Hindlimb muscle (tissue), 1 donor: ENCODE results near the gene EFNA5. TPM values are rescaled to one million over a fixed set of nuclear protein-coding genes. Genes with fewer than 3 reads are reported as not detected.
"Not testable (repeated sequence)": the region's sequence is repeated elsewhere in the genome, so short reads cannot be mapped to it uniquely, and the experiment has no call there.

Source experiments
- DNase-seq: peaks from one replicate; pipeline ENCODE4 v3.0.0-alpha.2; 2013
- polyA plus RNA-seq: library from polyadenylated mRNA; unstranded; fragments of 120-200 nt; gene quantifications from one replicate; pipeline ENCODE4 v1.2.1, GENCODE V29; 2013; ENCODE audit not compliant: insufficient read length

Gene EFNA5
- polyA plus RNA-seq, 1 donor, result 4.7 TPM

DNA sequence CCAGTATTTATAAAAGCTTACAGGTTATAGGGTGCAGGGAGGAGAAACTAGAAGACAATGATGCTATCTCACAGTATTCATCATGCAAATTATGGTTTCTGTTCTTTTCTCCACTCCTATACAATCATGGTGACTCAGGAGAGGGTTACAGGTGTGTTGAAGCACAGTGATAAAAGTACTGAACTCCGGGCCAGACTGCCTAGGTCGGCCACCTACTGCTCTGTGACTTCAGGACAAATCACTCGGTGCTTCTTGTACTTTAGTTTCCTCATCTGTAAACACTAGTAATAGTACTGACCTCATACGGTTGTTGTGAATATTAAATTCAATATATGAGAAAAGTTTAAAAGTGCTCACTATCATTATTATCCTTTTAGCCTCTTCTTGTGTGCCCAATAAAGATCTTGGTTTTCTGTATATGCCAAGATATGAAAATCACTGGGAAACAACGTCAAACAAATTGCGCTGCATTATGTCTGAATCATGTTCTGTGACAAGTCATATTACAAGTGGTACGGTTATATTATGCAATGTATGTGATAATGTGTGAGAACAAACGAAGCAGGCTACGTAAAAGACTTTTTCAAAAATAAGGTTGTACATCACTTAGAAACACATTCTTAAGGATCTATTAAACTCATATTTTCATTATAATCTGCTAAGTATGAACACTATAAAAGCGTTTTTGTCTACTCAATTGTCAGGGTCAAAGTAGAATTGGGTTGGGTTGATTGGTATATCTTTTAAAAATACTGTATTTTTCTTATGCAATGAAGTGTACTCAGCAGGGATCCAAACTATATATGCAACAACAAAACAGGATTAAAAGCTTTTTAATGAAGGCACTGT is 153.3 kb downstream of the EFNA5 start:
- DNase-seq, result no peak

DNA sequence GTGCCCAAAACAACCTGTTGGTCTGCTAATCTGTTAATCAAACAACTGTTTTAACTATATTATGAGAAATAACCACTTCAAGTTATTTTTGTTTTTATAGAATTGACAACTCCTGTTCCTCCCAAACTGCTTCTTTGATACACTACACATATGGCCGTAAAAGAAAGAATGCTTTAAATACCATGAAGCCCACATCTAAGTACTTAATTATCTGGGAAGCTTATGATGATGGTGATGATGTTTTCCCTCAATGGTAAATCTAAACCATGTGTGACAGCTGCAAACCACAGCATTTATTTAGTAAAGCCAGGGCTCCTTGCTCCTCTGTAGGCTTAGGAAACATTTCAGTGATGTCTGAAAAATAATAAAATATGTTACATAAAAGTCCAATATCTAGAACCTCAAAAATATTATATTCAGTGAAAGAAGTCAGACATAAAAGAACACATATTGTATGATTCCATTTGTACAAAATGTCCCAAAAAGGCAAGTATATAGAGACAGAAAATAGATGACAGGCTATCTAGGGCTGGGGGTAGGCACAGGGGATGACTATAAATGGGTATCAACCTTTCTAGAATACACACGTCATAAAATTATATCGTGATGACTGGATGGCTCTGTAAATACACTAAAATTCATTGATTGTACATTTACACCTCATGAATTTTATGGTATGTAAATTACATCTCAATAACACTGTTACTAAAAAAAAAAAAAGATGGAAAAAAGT is 154.1 kb downstream of the EFNA5 start:
- no peak for DNase-seq

DNA sequence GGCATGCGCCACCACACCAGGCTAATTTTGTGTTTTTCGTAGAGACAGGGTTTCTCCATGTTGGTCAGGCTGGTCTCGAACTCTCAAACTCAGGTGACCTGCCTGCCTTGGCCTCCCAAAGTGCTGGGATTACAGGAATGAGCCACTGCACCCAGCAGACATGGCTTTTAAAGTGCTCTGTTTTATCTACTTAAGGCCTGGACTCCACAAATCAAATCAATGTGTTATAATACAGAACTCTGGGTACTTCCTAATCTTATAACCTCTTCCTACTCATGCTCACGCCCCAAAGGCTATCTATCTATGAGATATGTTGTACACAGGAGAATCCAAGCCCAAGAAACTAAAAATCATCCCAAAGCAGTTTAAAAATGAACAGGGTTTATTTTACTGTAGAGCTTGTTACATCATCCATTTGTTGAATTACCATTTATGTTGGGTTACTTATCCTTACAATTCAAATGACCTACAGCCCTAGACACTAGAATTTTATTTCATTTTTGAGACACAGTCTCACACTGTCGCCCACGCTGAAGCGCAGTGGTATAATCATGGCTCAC is 155.1 kb downstream of the EFNA5 start:
- no peak for DNase-seq

DNA sequence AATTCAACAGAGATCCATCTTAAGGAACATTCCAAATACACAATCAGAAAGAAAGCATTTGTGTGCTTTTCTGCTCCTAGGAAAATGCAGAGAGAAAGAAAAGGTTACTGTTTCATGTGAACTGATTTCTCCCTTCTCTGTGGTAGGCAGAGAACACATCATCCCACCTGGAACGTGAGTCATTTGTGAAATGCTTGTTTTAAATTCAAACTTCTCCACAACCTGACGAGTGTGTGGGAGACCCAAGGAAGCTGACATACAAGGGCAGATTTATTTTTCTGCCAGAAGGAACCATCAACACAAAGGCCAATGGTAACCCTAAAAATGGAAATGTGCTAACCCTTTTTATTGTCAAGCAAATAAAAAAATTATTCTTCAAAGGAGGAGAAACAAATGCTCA is 156.4 kb downstream of the EFNA5 start:
- no peak for DNase-seq

DNA sequence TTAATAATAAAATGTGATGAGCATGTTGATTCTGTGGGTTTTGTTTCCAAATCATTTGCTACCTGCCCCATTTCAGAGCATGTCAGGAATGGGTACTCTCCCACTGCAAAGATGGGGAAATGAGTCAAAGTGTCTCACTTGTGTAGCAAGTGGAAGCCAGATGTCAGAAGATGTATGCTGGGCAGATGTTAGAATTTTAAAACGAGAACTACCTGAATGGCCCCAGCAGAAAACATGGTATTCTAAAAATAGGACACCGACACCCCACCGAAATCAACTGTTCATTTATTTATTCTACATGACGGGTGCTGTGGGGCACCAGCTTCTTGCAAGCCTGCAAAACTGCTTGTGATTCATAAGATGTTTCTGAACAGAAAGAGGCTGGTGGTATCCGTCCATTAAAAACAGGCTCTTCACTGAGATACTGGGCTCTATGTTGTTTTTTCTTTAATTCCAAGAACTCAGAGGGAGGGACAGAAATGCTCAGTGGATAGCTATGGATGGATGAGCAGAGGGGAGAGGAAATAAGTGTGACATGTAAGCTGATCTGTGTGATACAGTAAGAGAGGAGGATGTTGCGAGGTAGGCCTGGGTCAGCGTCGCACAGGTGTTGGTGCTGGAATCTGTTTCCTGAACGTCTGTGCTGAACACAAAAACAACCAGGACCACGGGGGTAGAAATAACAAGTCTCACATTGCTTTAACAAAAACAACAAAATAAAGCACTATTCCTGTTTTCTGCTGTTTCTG is 157.2 kb downstream of the EFNA5 start:
- no peak for DNase-seq

DNA sequence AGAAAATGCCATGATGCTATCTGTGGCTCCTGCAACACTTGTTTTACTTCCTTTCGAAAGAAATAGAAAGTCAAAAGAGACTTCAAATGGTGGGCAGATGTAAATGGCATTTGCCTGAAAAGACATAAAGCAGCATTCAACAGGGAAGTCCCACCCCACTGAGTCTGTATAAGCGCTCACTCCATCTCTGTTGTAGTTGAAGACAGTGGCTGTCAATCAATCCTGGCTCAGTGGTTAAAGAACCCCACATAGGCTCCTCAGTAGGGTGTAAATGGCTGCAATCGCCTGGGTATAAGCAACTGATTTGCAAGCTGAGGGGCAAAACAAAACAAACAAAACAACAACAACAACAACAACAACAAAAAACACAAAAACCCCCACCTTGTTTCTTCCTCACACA is 158.7 kb downstream of the EFNA5 start:
- DNase-seq, result no peak

DNA sequence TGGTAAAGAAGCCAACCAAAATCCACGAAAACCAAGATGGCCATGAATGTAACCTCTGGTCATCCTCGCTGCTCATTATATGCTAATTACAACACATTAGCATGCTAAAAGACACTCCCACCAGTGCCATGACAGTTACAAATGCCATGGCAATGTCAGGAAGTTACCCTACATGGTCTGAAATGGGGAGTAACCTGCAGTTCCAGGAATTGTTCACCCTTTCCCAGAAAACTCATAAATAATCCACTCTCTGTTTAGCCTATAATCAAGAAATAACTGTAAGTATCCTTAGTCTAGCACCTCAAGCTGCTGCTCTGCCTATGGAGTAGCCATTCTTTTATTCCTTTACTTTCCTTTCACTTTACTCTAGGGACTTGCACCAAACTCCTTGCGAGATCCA is 160.6 kb downstream of the EFNA5 start:
- no peak for DNase-seq

DNA sequence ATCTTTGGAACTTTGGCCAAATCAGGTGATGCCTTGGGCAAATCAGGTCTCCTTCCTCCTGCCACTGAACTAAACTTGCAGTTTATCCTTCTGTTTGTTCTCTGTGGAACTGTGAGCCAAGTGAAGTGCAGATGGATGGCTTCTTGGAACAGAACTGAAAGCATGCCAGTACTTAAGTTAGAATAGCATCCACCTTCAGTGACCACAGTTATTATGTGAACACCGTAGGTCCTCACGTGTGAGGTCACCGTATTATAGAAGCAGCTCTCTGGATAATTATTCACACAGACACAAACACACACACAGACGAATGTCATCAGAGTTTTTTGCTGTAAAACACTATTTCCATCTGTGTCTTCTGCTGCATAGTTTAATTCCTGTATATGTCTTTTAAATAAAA is 162.6 kb downstream of the EFNA5 start:
- no peak for DNase-seq

DNA sequence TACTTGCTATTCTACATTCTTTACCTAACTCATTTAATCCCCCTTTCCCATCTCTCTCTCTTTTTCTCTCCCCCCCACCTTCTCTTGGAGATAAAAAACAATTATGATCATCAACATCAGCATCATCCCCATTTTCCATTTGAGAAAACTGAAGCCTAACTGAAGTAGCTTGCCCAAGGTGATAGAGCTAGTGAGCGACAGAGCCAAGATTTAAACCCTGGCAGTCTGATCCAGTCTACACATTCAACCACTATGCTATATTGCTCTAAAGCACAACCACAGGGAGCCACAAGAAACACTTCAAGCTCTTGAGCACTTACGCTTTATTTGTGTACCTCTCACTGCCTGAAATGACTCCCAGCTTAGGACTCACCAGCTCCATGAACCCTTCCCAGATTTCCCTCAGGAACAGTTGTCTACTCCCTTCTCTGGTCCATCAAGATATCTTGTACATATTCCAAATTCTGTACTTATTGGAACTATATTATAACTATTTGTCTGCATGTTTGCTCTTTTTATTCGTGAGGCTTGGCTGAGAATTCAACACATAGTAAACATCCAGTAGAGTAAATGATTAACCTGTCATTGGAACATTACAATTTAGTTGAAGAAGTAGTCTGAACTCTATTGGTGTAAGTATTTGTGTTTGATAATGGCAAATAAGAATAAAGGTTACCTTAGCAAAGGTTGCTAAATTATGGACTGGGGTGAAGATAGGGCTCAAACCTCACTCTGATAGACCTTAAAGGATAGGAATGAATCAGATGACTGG is 164.8 kb downstream of the EFNA5 start:
- DNase-seq, result no peak

DNA sequence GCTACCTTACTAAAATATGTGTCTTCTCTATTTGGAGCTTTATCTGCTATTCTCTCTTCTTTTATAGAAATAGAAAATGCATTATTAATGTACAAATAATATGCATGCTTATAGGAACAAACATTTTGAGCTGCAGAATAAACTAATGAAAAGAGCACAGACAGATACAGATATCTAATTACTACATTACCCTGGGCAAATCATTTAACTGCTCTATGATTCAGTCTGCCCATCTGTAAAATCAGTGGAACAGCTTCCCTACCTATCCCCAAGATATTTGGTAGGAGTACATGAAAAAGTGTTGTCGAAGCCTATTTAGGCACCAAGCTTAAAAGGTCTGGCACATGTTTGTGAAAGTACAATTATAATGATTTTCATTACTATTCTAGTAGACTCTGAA is 166.3 kb downstream of the EFNA5 start:
- no peak for DNase-seq

DNA sequence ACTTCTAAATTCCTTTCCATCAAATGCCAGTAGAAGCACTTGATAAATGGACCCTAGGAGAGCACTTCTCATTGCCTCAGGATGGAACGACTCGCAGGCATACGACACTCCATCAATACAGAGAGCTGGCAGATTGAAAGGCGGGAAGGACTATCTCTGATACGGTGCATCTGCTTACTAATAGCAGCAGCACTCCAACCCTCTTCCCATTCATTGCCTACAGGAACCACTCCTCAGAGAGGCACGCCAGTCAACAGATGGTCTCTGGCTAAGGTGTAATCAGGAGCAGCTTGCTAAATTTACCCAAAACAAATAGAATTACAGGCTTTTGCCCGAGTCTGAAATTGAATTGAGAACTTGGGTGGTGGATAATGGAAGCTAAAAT is 168.1 kb downstream of the EFNA5 start:
- no peak for DNase-seq

DNA sequence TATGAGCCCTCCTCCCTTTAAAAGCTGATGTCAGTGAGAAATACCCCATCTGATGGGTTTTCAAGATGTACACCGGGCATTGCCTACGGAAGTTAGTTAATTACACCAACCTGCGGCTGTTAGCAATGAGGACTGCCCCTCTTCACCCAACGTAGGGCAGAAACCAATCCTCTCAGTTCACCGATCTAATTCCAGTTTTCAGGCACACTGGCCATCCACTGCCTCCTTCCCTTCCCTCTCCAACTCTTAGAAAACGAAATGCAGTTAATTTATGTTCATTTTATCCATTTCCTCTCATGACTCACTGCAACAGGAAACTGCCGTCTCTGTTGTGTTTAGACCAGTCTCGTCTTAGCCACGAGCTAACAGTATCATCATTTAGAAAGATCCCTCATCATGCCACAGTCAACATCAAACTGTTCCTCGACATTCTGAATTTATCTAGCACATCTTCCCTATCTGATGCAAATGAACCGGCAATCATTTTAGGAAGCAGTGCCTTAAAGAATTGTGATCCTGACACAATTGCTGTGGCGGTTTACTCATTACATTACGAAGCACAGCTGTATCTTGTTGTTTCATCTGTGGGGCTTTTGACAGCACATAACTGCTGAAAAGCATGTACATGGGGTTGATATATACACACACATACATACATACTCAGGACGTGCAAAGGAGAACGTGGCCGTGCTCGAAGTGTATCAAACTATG is 168.6 kb downstream of the EFNA5 start:
- DNase-seq, result no peak

DNA sequence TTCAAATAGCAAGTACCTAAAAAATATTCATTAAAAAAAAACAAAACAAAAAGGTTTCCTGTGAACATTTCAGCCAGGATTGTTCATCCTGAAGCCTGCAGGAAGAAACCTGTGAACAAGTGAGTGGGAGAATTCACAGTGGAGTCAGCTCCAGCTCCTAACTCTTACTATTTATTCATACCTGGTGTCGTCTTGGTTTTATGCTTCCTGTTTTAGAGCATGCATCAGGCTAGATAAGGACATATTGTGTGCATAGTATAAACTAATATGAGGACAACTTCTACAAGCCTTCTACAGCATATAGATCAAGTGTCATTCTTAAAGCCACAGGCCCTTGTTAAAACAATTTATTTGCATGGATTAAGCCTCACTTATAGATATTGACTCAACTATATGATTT is 169.9 kb downstream of the EFNA5 start:
- no peak for DNase-seq

DNA sequence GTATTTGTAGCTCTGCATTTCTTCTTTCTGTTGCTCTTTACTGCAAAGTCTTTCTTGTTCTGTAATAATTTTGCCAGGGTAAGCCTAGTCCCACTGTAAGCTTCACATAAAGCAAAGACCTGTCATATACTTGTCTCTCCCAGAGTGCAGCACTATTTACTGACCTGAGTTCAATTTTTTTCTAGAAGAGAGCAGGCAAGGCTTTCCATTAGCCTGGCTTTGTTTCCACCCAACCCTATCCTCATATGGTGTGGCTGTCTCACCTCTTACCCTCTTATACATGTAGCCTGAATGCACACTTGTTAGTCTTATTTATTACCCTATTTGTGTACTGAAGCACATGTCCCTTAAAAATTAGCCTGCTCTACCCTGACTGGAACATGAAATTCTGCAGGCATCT is 170.4 kb downstream of the EFNA5 start:
- DNase-seq, result no peak

DNA sequence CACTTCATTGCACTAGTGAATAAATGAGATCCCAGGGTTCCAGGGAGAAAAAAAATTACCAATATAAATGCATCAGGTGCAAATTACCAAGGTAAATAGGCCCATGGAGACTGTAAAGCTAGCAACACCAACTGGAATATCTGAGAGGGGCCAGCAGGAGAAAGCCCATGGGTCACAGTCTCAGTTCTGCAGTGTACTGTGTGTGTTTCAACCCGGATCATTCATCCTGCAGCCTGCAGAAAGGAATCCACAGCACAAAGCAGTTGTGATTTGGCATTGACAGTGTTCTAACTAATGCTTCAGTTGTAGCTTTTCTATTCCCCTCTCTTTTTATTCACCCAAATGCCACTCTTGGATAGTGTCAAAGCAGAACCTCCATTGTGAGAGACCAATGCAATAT is 171.0 kb downstream of the EFNA5 start:
- no peak for DNase-seq

DNA sequence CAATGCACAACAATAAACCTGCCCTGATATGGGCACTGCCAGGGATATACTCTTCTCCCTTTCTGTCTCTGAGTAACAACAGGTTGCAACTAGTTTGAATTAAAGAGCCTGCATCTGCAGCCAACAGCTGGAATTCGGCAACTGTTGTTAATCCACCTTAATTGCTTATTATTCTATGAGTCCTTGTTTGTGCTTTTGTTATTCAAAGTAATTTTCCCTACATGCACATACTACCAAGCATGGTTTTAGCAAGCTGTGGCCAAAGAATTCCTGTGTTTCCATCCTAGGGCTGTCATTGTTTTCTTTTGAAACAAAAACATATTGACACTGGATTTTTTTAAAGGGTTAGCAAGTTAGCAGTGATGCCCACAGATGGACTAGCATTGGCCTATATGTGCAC is 171.5 kb downstream of the EFNA5 start:
- DNase-seq, result no peak

DNA sequence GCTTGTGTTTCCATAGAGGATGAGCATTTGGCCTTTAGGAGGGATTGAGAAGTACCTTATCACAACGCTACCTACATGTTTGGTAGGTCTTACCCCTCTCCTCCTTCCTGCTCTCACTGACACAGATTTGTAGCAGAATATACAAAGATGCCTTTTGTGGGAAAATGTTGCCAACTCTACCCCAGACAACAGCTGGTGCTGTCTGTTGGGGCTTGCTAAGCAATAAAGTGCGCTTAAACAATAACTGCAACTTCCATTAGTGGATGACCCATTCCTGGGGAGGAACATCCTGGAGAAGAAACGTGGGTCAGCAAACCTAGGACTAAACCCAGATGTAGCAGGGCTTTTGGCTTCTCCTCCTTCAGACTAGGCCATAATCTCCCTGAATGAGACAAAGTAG is 174.3 kb downstream of the EFNA5 start:
- no peak for DNase-seq

DNA sequence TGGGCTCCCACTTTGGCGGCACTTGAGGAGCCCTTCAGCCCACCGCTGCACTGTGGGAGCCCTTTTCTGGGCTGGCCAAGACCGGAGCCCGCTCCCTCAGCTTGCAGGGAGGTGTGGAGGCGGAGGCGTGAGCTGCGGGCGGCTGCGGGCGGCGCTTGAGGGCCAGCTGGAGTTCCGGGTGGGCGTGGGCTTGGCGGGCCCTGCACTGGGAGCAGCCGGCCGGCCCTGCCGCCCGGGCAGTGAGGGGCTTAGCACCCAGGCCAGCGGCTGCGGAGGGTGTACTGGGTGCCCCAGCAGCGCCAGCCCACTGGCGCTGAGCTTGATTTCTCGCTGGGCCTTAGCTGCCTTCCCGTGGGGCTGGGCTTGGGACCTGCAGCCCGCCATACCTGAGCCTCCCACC is 176.6 kb downstream of the EFNA5 start:
- not testable (repeated sequence) for DNase-seq

DNA sequence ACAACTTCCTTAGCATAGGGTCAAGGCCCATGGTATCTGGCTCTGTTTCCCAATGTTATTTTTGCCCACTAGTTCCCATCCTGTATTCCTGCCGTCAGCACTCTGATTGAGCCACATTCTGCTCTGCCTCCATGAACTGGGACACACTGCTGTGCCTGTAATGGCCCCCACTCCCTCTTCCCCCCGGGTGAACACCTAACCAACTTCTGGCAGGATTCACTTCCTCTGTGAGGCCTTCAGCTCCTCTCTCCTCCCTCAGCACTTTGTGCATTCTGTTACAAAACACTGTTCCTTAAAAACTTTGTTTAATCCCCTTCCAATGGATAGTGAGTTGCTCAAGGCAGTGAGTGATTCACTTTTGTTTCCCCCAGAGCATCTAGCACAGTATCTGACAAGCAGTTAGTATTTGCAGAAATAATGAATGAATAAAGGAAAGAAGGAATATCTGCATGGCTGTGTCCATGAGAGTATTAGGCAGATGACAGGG is 183.6 kb downstream of the EFNA5 start:
- no peak for DNase-seq

DNA sequence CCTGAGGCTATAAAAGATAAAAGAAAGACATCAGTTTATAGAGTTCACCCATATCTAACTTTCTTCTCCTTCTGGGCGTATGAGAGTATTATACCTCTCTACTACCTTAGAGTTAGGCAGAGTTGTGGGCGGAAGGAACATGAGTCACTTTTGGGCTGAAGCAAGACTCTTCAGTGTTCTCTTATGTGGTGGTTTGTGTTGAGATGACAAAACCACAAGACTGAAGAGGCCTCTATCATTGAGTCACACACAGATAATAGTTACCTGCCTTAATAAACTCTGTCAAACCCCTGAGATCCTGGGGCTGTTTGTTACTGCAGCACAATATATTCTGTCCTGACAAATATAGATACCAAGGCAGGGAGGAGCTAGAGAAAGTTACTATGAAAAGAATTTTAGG is 184.2 kb downstream of the EFNA5 start:
- no peak for DNase-seq

DNA sequence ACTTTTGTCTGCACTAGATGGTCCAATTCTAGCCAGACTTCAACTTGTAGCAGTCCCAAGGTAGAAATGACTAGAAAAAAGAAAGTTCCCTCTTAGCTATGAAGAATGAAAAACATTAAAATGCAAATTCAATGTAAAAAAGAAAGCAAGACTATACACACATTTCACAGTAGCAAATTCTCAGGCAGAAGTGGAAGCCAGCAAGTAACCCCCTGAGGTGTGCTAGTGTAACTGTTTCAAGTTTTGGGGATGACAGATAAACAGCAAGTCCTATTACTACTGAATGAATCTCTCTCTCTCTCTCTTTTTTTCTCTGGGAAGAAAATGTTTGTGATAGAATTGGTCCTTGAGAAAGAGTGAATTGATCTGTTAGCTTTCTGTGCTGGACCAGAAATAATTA is 185.6 kb downstream of the EFNA5 start:
- no peak for DNase-seq

DNA sequence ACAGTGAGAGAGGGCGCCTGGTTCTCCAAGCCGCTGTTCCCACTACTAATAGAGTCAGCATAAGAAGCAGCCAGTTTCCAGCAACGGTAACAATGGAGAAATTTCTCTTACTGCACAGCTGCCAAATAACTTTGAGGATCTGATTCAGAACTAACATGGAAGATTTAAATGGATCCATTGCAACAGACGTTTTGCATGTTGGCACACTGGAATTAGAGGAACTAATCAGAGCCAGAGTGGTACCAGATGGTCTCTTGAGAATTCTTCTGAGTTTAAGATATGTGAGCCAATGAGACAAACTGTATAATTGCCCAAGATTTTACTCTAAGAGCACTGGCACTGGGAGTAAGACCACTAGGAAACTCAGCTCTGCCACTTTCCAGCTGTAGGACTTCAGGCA is 186.5 kb downstream of the EFNA5 start:
- DNase-seq, result no peak
